ENCODE measurements around the gene MORC2.
A peak's percentile ranks its signal among the peaks of the same experiment; 100 is the strongest.

MORC2 gene

GRCh38 chr22:30979932-30980331 lies 11.4 kb upstream of the MORC2 start:
- Mint-ChIP-seq H3K36me3 (ENCODE audit: insufficient read depth) (no peaks in the 10 kb centered on the region), H3K4me3 (no peak overlapping the region), H3K27ac (ENCODE audit: low read depth) (no peak overlapping the region), H3K9me3 (peaks cover 26% of the 10 kb centered on the region), H3K27me3 (no peaks in the 10 kb centered on the region), H3K4me1 (no peaks in the 10 kb centered on the region)
- no peak for DNase-seq (ENCODE audit: low spot score in 2 of 2)
- no peak for ATAC-seq (replicated peaks; ENCODE audit: extremely low read depth, poor library complexity, severe bottlenecking)

GRCh38 chr22:30978304-30978962 lies 9.9 kb upstream of the MORC2 start:
- no peak for DNase-seq (ENCODE audit: low spot score in 2 of 2)
- no peaks in the 10 kb centered on the region for H3K36me3 Mint-ChIP-seq (ENCODE audit: insufficient read depth)
- H3K4me1 Mint-ChIP-seq, result no peaks in the 10 kb centered on the region
- peaks cover 14% of the 10 kb centered on the region for H3K9me3 Mint-ChIP-seq
- H3K27ac Mint-ChIP-seq (ENCODE audit: low read depth), result no peak overlapping the region
- no peak overlapping the region for H3K4me3 Mint-ChIP-seq
- ATAC-seq (replicated peaks; ENCODE audit: extremely low read depth, poor library complexity, severe bottlenecking), result no peak
- no peaks in the 10 kb centered on the region for H3K27me3 Mint-ChIP-seq

- DNase-seq (ENCODE audit: low spot score in 2 of 2), result no peak
- Mint-ChIP-seq H3K36me3 (ENCODE audit: insufficient read depth) (peaks cover 19% of the 10 kb centered on the region), H3K27ac (ENCODE audit: low read depth) (peak overlapping the region; percentile 90), H3K4me1 (peaks cover 38% of the 10 kb centered on the region), H3K9me3 (peaks cover 5% of the 10 kb centered on the region), H3K27me3 (no peaks in the 10 kb centered on the region), H3K4me3 (peak overlapping the region; percentile 81)
- ATAC-seq (replicated peaks; ENCODE audit: extremely low read depth, poor library complexity, severe bottlenecking), result no peak
These were observed 1.8 kb upstream of the MORC2 start for GRCh38 chr22:30970356-30970746.

GRCh38 chr22:30969532-30970355 lies 1.2 kb upstream of the MORC2 start:
- H3K27ac Mint-ChIP-seq (ENCODE audit: low read depth), result peak overlapping the region; percentile 90
- DNase-seq (ENCODE audit: low spot score in 2 of 2), result no peak
- peaks cover 5% of the 10 kb centered on the region for H3K9me3 Mint-ChIP-seq
- peak; percentile 4 for ATAC-seq (replicated peaks; ENCODE audit: extremely low read depth, poor library complexity, severe bottlenecking)
- peak overlapping the region; percentile 81 for H3K4me3 Mint-ChIP-seq
- H3K36me3 Mint-ChIP-seq (ENCODE audit: insufficient read depth), result peaks cover 19% of the 10 kb centered on the region
- H3K4me1 Mint-ChIP-seq, result peaks cover 38% of the 10 kb centered on the region
- H3K27me3 Mint-ChIP-seq, result no peaks in the 10 kb centered on the region

- peak within 1 kb of the TSS; percentile 90 for H3K27ac Mint-ChIP-seq (ENCODE audit: low read depth)
- H3K9me3 Mint-ChIP-seq, result peaks cover 5% of the 10 kb centered on the region
- peaks cover 19% of the 10 kb centered on the region for H3K36me3 Mint-ChIP-seq (ENCODE audit: insufficient read depth)
- no peaks in the 10 kb centered on the region for H3K27me3 Mint-ChIP-seq
- peaks cover 38% of the 10 kb centered on the region for H3K4me1 Mint-ChIP-seq
- peak within 1 kb of the TSS; percentile 81 for H3K4me3 Mint-ChIP-seq
- peak; percentile 92 for ATAC-seq (replicated peaks; ENCODE audit: extremely low read depth, poor library complexity, severe bottlenecking)
- peak; percentile 94 to 97 for DNase-seq (ENCODE audit: low spot score in 2 of 2)
These were observed 454 bp upstream of the MORC2 start, which contains the start of gene TUG1 for GRCh38 chr22:30968924-30969531. Gene TUG1, plus strand, starts transcription at chr22:30969265.

- H3K36me3 Mint-ChIP-seq (ENCODE audit: insufficient read depth), result peaks cover 5% of the 10 kb centered on the region
- H3K4me1 Mint-ChIP-seq, result peaks cover 12% of the 10 kb centered on the region
- H3K27ac Mint-ChIP-seq (ENCODE audit: low read depth), result no peak overlapping the region
- no peak overlapping the region for H3K4me3 Mint-ChIP-seq
- DNase-seq (ENCODE audit: low spot score in 2 of 2), result no peak
- no peaks in the 10 kb centered on the region for H3K9me3 Mint-ChIP-seq
- no peak for ATAC-seq (replicated peaks; ENCODE audit: extremely low read depth, poor library complexity, severe bottlenecking)
- no peaks in the 10 kb centered on the region for H3K27me3 Mint-ChIP-seq
These were observed 3.7 kb downstream of the MORC2 start for GRCh38 chr22:30964858-30965257.

GRCh38 chr22:30955153-30955552 lies 13.4 kb downstream of the MORC2 start:
- Mint-ChIP-seq H3K9me3 (no peaks in the 10 kb centered on the region), H3K4me1 (peaks cover 17% of the 10 kb centered on the region), H3K27me3 (no peaks in the 10 kb centered on the region), H3K4me3 (no peak overlapping the region), H3K36me3 (ENCODE audit: insufficient read depth) (peaks cover 3% of the 10 kb centered on the region), H3K27ac (ENCODE audit: low read depth) (no peak overlapping the region)
- no peak for ATAC-seq (replicated peaks; ENCODE audit: extremely low read depth, poor library complexity, severe bottlenecking)
- no peak for DNase-seq (ENCODE audit: low spot score in 2 of 2)

- no peak overlapping the region for H3K27ac Mint-ChIP-seq (ENCODE audit: low read depth)
- H3K27me3 Mint-ChIP-seq, result no peaks in the 10 kb centered on the region
- no peaks in the 10 kb centered on the region for H3K9me3 Mint-ChIP-seq
- no peak overlapping the region for H3K4me3 Mint-ChIP-seq
- ATAC-seq (replicated peaks; ENCODE audit: extremely low read depth, poor library complexity, severe bottlenecking), result no peak
- H3K36me3 Mint-ChIP-seq (ENCODE audit: insufficient read depth), result peaks cover 5% of the 10 kb centered on the region
- H3K4me1 Mint-ChIP-seq, result peaks cover 9% of the 10 kb centered on the region
- DNase-seq (ENCODE audit: low spot score in 2 of 2), result no peak
These were observed 15.4 kb downstream of the MORC2 start for GRCh38 chr22:30953206-30953605.

GRCh38 chr22:30949934-30950660 lies 18.5 kb downstream of the MORC2 start:
- DNase-seq (ENCODE audit: low spot score in 2 of 2) (no peak), ATAC-seq (replicated peaks; ENCODE audit: extremely low read depth, poor library complexity, severe bottlenecking) (no peak)
- Mint-ChIP-seq H3K27ac (ENCODE audit: low read depth) (no peak overlapping the region), H3K27me3 (no peaks in the 10 kb centered on the region), H3K4me1 (peaks cover 2% of the 10 kb centered on the region), H3K36me3 (ENCODE audit: insufficient read depth) (peaks cover 14% of the 10 kb centered on the region), H3K9me3 (no peaks in the 10 kb centered on the region), H3K4me3 (no peak overlapping the region)

GRCh38 chr22:30948930-30949342 lies 19.6 kb downstream of the MORC2 start:
- peaks cover 16% of the 10 kb centered on the region for H3K36me3 Mint-ChIP-seq (ENCODE audit: insufficient read depth)
- H3K9me3 Mint-ChIP-seq, result no peaks in the 10 kb centered on the region
- H3K4me3 Mint-ChIP-seq, result no peak overlapping the region
- DNase-seq (ENCODE audit: low spot score in 2 of 2) (no peak), ATAC-seq (replicated peaks; ENCODE audit: extremely low read depth, poor library complexity, severe bottlenecking) (no peak)
- no peak overlapping the region for H3K27ac Mint-ChIP-seq (ENCODE audit: low read depth)
- H3K27me3 Mint-ChIP-seq, result no peaks in the 10 kb centered on the region
- peaks cover 13% of the 10 kb centered on the region for H3K4me1 Mint-ChIP-seq

- Mint-ChIP-seq H3K27me3 (no peaks in the 10 kb centered on the region), H3K27ac (ENCODE audit: low read depth) (no peak overlapping the region), H3K9me3 (no peaks in the 10 kb centered on the region), H3K4me1 (peaks cover 21% of the 10 kb centered on the region), H3K36me3 (ENCODE audit: insufficient read depth) (peaks cover 21% of the 10 kb centered on the region), H3K4me3 (no peak overlapping the region)
- ATAC-seq (replicated peaks; ENCODE audit: extremely low read depth, poor library complexity, severe bottlenecking) (no peak), DNase-seq (ENCODE audit: low spot score in 2 of 2) (no peak)
These were observed 20.6 kb downstream of the MORC2 start for GRCh38 chr22:30947816-30948454.

Measured in central memory CD8-positive, alpha-beta T cell (primary cell).